B cell (primary cell): ENCODE data around the gene KRTAP26-1. TPM values are rescaled to one million over a fixed set of nuclear protein-coding genes. Genes with fewer than 3 reads are reported as not detected.

Source experiments
- ATAC-seq: fragments of 200-7000 bp; cut with Tn5 transposase; one replicate; pipeline ENCODE4 v1.10.0; 2021; ENCODE audit warnings: low read depth, mild to moderate bottlenecking, moderate number of reproducible peaks, moderate library complexity
- CTCF ChIA-PET: fragments of 350-600 bp; sonication (Branson Sonifier 250); formaldehyde crosslinking; loops from one replicate; lab custom pipeline; 2021; ENCODE audit warnings: antibody characterized with exemption, inconsistent platforms; lab: Charles Lee
- POLR2A ChIA-PET: fragments of 350-600 bp; sonication (Branson Sonifier 250); formaldehyde crosslinking; loops from one replicate; lab custom pipeline; 2021; ENCODE audit warnings: antibody characterized with exemption; lab: Charles Lee
- DNase-seq: peaks from one replicate; pipeline ENCODE4 v3.0.0; 2013
- H2AFZ ChIP-seq: 2 replicates; pipeline ENCODE4 v1.6.1; 2012; ENCODE audit warnings: mild to moderate bottlenecking, low read depth, low read length; ENCODE audit not compliant: insufficient read depth, poor library complexity, severe bottlenecking
- H3K27ac ChIP-seq, 2 donors: 1 replicate in 1 of 2; 2 replicates in 1 of 2; pipeline ENCODE4 v1.5.1; 2012 to 2013; ENCODE audit warnings: low read length in 2 of 2, mild to moderate bottlenecking in 2 of 2, moderate library complexity in 1 of 2
- H3K27me3 ChIP-seq, 4 experiments: fragments of 200-600 bp in 1 of 4; sonication (generic) in 1 of 4; replicated peaks in 1 of 4; 1 replicate in 2 of 4; 2 replicates in 2 of 4; pipeline versions ENCODE4 v1.6.1 to v1.7.0; 2013 to 2016; ENCODE audit warnings: low read length in 3 of 4, mild to moderate bottlenecking in 2 of 4, mixed read lengths in 1 of 4, moderate library complexity in 1 of 4; ENCODE audit not compliant: insufficient read depth in 4 of 4, control insufficient read depth in 3 of 4; ENCODE audit errors: control extremely low read depth in 1 of 4
- H3K36me3 ChIP-seq, 2 experiments: replicated peaks in 1 of 2; 1 replicate in 1 of 2; 2 replicates in 1 of 2; pipeline versions ENCODE4 v1.6.1 to v1.7.1; 2013; ENCODE audit warnings: low read length in 1 of 2; ENCODE audit not compliant: insufficient read depth in 2 of 2, control insufficient read depth in 1 of 2; ENCODE audit errors: control extremely low read depth in 1 of 2, extremely low read depth in 1 of 2
- H3K4me1 ChIP-seq, 2 donors: fragments of 200-600 bp in 1 of 2; sonication (generic) in 1 of 2; 1 replicate in 1 of 2; 2 replicates in 1 of 2; pipeline versions ENCODE4 v1.5.1 to v1.6.1; 2013 to 2017; ENCODE audit warnings: low read length in 2 of 2; ENCODE audit not compliant: control insufficient read depth in 2 of 2, insufficient read depth in 2 of 2
- H3K4me2 ChIP-seq: replicated peaks from 2 replicates; pipeline ENCODE3; 2012; ENCODE audit warnings: mild to moderate bottlenecking, low read depth, low read length; ENCODE audit not compliant: poor library complexity, severe bottlenecking
- H3K4me3 ChIP-seq, 5 experiments: fragments of 200-600 bp in 1 of 5; sonication (generic) in 1 of 5; 1 replicate in 3 of 5; 2 replicates in 2 of 5; pipeline versions ENCODE4 v1.5.1 to v1.7.0; 2011 to 2016; ENCODE audit warnings: low read length in 4 of 5, mild to moderate bottlenecking in 4 of 5, low read depth in 2 of 5, control low read depth in 1 of 5, moderate library complexity in 1 of 5; ENCODE audit not compliant: insufficient read depth in 1 of 5; ENCODE audit errors: control extremely low read depth in 1 of 5, extremely low read depth in 1 of 5
- H3K79me2 ChIP-seq: fragments of 200-600 bp; sonication (generic); one replicate; pipeline ENCODE4 v1.6.0; 2016; ENCODE audit warnings: low read length; ENCODE audit not compliant: control insufficient read depth, insufficient read depth
- H3K9ac ChIP-seq: fragments of 200-600 bp; sonication (generic); 2 replicates; pipeline ENCODE4 v1.6.1; 2017; ENCODE audit warnings: mild to moderate bottlenecking, low read length, moderate library complexity
- H3K9me3 ChIP-seq, 3 donors: one replicate each; pipeline versions ENCODE4 v1.6.1 to v1.7.1; 2013; ENCODE audit warnings: low read length in 2 of 3; ENCODE audit not compliant: control insufficient read depth in 2 of 3, insufficient read depth in 1 of 3; ENCODE audit errors: control extremely low read depth in 1 of 3
- H4K20me1 ChIP-seq: 2 replicates; pipeline ENCODE4 v1.6.0; 2012; ENCODE audit warnings: mild to moderate bottlenecking, low read length; ENCODE audit not compliant: insufficient read depth, control insufficient read depth, poor library complexity, severe bottlenecking
- H3K27ac Mint-ChIP-seq: one replicate; pipeline ENCODE4 v1.8.0; 2021; ENCODE audit warnings: mixed read lengths
- H3K27me3 Mint-ChIP-seq: one replicate; pipeline ENCODE4 v1.8.0; 2021; ENCODE audit warnings: mixed read lengths
- H3K4me1 Mint-ChIP-seq: one replicate; pipeline ENCODE4 v1.8.0; 2021; ENCODE audit warnings: mixed read lengths
- H3K4me3 Mint-ChIP-seq: one replicate; pipeline ENCODE4 v1.8.0; 2021; ENCODE audit warnings: mixed read lengths
- H3K9me3 Mint-ChIP-seq: one replicate; pipeline ENCODE4 v1.8.0; 2022; ENCODE audit warnings: mixed read lengths; ENCODE audit not compliant: insufficient read depth
- EZH2 ChIP-seq: IDR thresholded peaks from 2 replicates; pipeline ENCODE4 v1.6.1; 2012; ENCODE audit warnings: borderline replicate concordance, low read depth, mild to moderate bottlenecking, moderate library complexity, low read length; ENCODE audit not compliant: insufficient read depth, poor library complexity, severe bottlenecking
- WGBS: methylation state at CpG from one replicate; pipeline ENCODE4 v1.1.5; 2013; ENCODE audit warnings: missing lambda C conversion rate; ENCODE audit not compliant: insufficient coverage; 5-methylcytosine and 5-hydroxymethylcytosine counted together
- intact Hi-C: fragments of 100-400 bp; cut with micrococcal nuclease; formaldehyde crosslinking; loops from one replicate; pipeline ENCODE4 v1.10.0; 2022
- polyA plus RNA-seq: library from polyadenylated mRNA; depleted of rRNA; stranded (reverse); fragments of >200 nt; gene quantifications from 2 replicates; pipeline ENCODE4 v1.2.3, GENCODE V29; 2012
- total RNA-seq, 2 donors: library from RNA; stranded (reverse); fragments of 120-200 nt in 1 of 2; gene quantifications; 1 replicate in 1 of 2; 2 replicates in 1 of 2; pipeline versions ENCODE4 v1.2.3 to v1.2.4, GENCODE V29; 2013 to 2022
- TF ChIP-seq, protein P1 (sequence below): fragments of 200-600 bp; IDR thresholded peaks from one replicate; pipeline ENCODE4 v1.8.0; 2022; ENCODE audit warnings: antibody characterized with exemption, mild to moderate bottlenecking

Gene KRTAP26-1
- total and polyA plus RNA-seq, 2 donors (not counting 1 experiment from before 2014, with no cell fraction given), result not detected

DNA sequence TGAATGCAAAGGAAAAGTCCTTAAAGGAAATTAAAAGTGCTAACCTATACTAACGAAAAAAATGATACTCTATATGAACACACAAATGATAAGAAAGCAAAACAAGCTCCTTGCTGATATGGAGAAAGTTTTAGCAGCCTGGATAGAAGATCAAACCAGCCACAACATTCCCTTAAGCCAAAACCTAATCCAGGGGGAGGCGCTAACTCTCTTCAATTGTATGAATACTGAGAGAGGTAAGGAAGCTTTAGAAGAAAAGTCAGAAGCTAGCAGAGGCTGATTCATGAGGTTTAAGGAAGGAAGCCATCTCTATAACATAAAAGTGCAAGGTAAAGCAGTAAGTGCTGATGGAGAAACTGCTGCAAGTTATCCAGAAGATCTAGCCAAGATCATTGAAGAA, 24.9 kb upstream of the KRTAP26-1 start:
- no peaks in the 10 kb centered on the region for H3K9me3 Mint-ChIP-seq
- Histone ChIP-seq H3K4me2 (no peak overlapping the region), H4K20me1 (no peaks in the 10 kb centered on the region), H3K9ac (no peak overlapping the region), H3K4me1 (no peaks in the 10 kb centered on the region), H3K27me3 (no peaks in the 10 kb centered on the region), H3K36me3 (no peaks in the 10 kb centered on the region), H3K79me2 (no peaks in the 10 kb centered on the region), H3K9me3 (peaks cover 0 to 7% (median 0%) of the 10 kb centered on the region in 3 donors), H3K27ac (no peak overlapping the region), H2AFZ (no peak overlapping the region), H3K4me3 (no peak overlapping the region)
- no CpG with 5 or more reads among the region's 2 CpGs for WGBS
- H3K4me3 Mint-ChIP-seq, result no peak overlapping the region
- intact Hi-C loops, result no loop called here
- POLR2A ChIA-PET, result no interaction called here
- no peaks in the 10 kb centered on the region for H3K27me3 Mint-ChIP-seq
- no peak for DNase-seq
- CTCF ChIA-PET, result no interaction called here
- H3K27ac Mint-ChIP-seq, result no peak overlapping the region
- TF ChIP-seq, protein P1, sequence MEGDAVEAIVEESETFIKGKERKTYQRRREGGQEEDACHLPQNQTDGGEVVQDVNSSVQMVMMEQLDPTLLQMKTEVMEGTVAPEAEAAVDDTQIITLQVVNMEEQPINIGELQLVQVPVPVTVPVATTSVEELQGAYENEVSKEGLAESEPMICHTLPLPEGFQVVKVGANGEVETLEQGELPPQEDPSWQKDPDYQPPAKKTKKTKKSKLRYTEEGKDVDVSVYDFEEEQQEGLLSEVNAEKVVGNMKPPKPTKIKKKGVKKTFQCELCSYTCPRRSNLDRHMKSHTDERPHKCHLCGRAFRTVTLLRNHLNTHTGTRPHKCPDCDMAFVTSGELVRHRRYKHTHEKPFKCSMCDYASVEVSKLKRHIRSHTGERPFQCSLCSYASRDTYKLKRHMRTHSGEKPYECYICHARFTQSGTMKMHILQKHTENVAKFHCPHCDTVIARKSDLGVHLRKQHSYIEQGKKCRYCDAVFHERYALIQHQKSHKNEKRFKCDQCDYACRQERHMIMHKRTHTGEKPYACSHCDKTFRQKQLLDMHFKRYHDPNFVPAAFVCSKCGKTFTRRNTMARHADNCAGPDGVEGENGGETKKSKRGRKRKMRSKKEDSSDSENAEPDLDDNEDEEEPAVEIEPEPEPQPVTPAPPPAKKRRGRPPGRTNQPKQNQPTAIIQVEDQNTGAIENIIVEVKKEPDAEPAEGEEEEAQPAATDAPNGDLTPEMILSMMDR, result no peak
- no peak for TF ChIP-seq EZH2
- no peak for ATAC-seq
- no peaks in the 10 kb centered on the region for H3K4me1 Mint-ChIP-seq

DNA sequence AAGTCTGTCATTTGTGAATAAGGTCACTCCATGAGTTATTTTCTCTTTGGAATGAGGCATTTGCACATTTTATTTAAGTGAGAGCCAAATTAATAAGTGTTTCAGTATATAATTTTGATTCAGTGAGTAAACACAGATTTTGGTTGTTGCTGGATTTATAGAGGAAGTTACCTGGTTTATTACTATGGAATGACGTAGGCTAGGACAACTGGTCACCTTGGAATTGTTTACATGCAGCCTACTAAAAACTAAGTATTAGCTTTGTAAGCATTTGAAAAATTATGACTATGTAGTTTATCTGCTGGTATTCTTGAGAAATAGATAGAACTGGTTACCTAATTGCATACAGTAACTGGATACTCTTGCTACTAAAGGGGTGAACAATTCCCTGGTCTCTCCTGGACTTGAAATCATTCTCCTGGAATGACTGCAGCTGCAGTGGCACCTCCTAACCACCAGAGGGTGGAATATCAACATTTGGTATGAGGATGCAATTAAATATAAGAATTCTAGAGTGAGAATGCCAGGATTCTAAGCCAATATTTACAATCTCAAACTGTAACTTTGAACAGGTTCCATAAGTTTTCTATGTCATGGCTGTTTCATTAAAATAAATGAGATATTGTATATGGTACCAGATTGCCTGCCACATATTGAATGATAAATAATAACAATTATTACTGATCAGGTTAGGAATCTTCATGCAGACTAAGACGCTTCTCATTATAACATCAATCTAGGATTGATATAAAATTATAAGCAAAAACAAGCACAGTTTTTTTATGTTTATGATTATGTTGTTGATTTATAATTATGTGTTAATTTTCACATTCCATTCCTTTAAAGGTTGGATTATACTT, 20.8 kb upstream of the KRTAP26-1 start:
- Histone ChIP-seq H3K4me1 (no peaks in the 10 kb centered on the region), H3K9me3 (no peaks in the 10 kb centered on the region), H3K36me3 (no peaks in the 10 kb centered on the region), H3K9ac (no peak overlapping the region), H2AFZ (no peak overlapping the region), H3K27me3 (no peaks in the 10 kb centered on the region), H3K4me3 (no peak overlapping the region), H4K20me1 (no peaks in the 10 kb centered on the region), H3K79me2 (no peaks in the 10 kb centered on the region), H3K4me2 (no peak overlapping the region), H3K27ac (no peak overlapping the region)
- Mint-ChIP-seq H3K4me1 (no peaks in the 10 kb centered on the region), H3K27me3 (no peaks in the 10 kb centered on the region), H3K9me3 (no peaks in the 10 kb centered on the region), H3K4me3 (no peak overlapping the region), H3K27ac (no peak overlapping the region)
- ATAC-seq, result no peak
- 100% methylated on average over 1 of the region's 2 CpGs for WGBS
- CTCF ChIA-PET, result interaction anchor here (0.7 to 1.6 kb wide), 5 partner anchors 14 to 952 kb away, joined by 3 to 5 read pairs (median 4); no protein-coding TSS in a partner anchor
- no peak for TF ChIP-seq EZH2
- TF ChIP-seq, protein P1, result peak; percentile 71
- POLR2A ChIA-PET, result no interaction called here
- DNase-seq, result peak; percentile 8
- intact Hi-C loops, result loop anchor here (5.0 kb wide), 1 partner anchor 1261 kb away; no protein-coding TSS in a partner anchor
